ENCODE data around the gene AP1B1.
"Not testable (repeated sequence)": the region's sequence is repeated elsewhere in the genome, so short reads cannot be mapped to it uniquely, and the experiment has no call there.

The AP1B1 gene

GRCh38 chr22:29380032-29380781 is 8.2 kb downstream of the AP1B1 start:
- intact Hi-C loops (cut with micrococcal nuclease), result no loop called here
- H3K36me3 Mint-ChIP-seq (ENCODE audit: low read depth), result peaks cover 100% of the 10 kb centered on the region
- H3K4me1 Mint-ChIP-seq (ENCODE audit: low read depth), result peaks cover 90% of the 10 kb centered on the region
- H3K27me3 Mint-ChIP-seq, result no peaks in the 10 kb centered on the region
- H3K4me3 Mint-ChIP-seq, result peak overlapping the region; percentile 43
- H3K27ac Mint-ChIP-seq, result peak overlapping the region; percentile 18
- H3K9me3 Mint-ChIP-seq, result no peaks in the 10 kb centered on the region

- Mint-ChIP-seq H3K27ac (peak overlapping the region; percentile 18), H3K36me3 (ENCODE audit: low read depth) (peaks cover 100% of the 10 kb centered on the region), H3K4me1 (ENCODE audit: low read depth) (peaks cover 90% of the 10 kb centered on the region)
Observed at GRCh38 chr22:29379258-29379657, 9.1 kb downstream of the AP1B1 start.

GRCh38 chr22:29377979-29378378 is 10.4 kb downstream of the AP1B1 start:
- intact Hi-C loops (cut with micrococcal nuclease), result no loop called here
- Mint-ChIP-seq H3K4me1 (ENCODE audit: low read depth) (peaks cover 84% of the 10 kb centered on the region), H3K27me3 (no peaks in the 10 kb centered on the region), H3K36me3 (ENCODE audit: low read depth) (peaks cover 100% of the 10 kb centered on the region), H3K27ac (no peak overlapping the region), H3K4me3 (no peak overlapping the region), H3K9me3 (no peaks in the 10 kb centered on the region)

More at GRCh38 chr22:29379258-29379657, 9.1 kb downstream of the AP1B1 start:
- H3K9me3 Mint-ChIP-seq, result no peaks in the 10 kb centered on the region
- intact Hi-C loops (cut with micrococcal nuclease), result no loop called here
- H3K27me3 Mint-ChIP-seq, result no peaks in the 10 kb centered on the region
- no peak overlapping the region for H3K4me3 Mint-ChIP-seq

GRCh38 chr22:29376705-29377104 is 11.7 kb downstream of the AP1B1 start:
- H3K9me3 Mint-ChIP-seq; H3K27me3 Mint-ChIP-seq; H3K4me3 Mint-ChIP-seq; intact Hi-C loops (cut with micrococcal nuclease): not testable (repeated sequence)
- peaks cover 100% of the 10 kb centered on the region for H3K36me3 Mint-ChIP-seq (ENCODE audit: low read depth)
- peak overlapping the region; percentile 71 for H3K27ac Mint-ChIP-seq
- peaks cover 84% of the 10 kb centered on the region for H3K4me1 Mint-ChIP-seq (ENCODE audit: low read depth)

GRCh38 chr22:29375398-29376076 is 12.8 kb downstream of the AP1B1 start:
- no peak overlapping the region for H3K4me3 Mint-ChIP-seq
- intact Hi-C loops (cut with micrococcal nuclease), result no loop called here
- H3K27ac Mint-ChIP-seq, result peak overlapping the region; percentile 71
- peaks cover 84% of the 10 kb centered on the region for H3K4me1 Mint-ChIP-seq (ENCODE audit: low read depth)
- peaks cover 100% of the 10 kb centered on the region for H3K36me3 Mint-ChIP-seq (ENCODE audit: low read depth)
- no peaks in the 10 kb centered on the region for H3K9me3 Mint-ChIP-seq
- H3K27me3 Mint-ChIP-seq, result no peaks in the 10 kb centered on the region

- H3K4me3 Mint-ChIP-seq; H3K27me3 Mint-ChIP-seq; intact Hi-C loops (cut with micrococcal nuclease); H3K9me3 Mint-ChIP-seq: not testable (repeated sequence)
- Mint-ChIP-seq H3K4me1 (ENCODE audit: low read depth) (peaks cover 84% of the 10 kb centered on the region), H3K27ac (peak overlapping the region; percentile 71), H3K36me3 (ENCODE audit: low read depth) (peaks cover 100% of the 10 kb centered on the region)
Observed at GRCh38 chr22:29374806-29375205, 13.6 kb downstream of the AP1B1 start.

GRCh38 chr22:29374401-29374800 is 14.0 kb downstream of the AP1B1 start:
- Mint-ChIP-seq H3K27me3 (no peaks in the 10 kb centered on the region), H3K4me3 (no peak overlapping the region), H3K9me3 (no peaks in the 10 kb centered on the region), H3K4me1 (ENCODE audit: low read depth) (peaks cover 84% of the 10 kb centered on the region), H3K27ac (no peak overlapping the region), H3K36me3 (ENCODE audit: low read depth) (peaks cover 100% of the 10 kb centered on the region)
- intact Hi-C loops (cut with micrococcal nuclease), result no loop called here

GRCh38 chr22:29370537-29370936 is 17.8 kb downstream of the AP1B1 start:
- Mint-ChIP-seq H3K36me3 (ENCODE audit: low read depth) (peaks cover 100% of the 10 kb centered on the region), H3K9me3 (no peaks in the 10 kb centered on the region), H3K27me3 (no peaks in the 10 kb centered on the region), H3K4me1 (ENCODE audit: low read depth) (peaks cover 90% of the 10 kb centered on the region), H3K4me3 (no peak overlapping the region), H3K27ac (peak overlapping the region; percentile 79)
- intact Hi-C loops (cut with micrococcal nuclease), result no loop called here

GRCh38 chr22:29369460-29369859 is 18.9 kb downstream of the AP1B1 start:
- Mint-ChIP-seq H3K27ac (peak overlapping the region; percentile 79), H3K36me3 (ENCODE audit: low read depth) (peaks cover 99% of the 10 kb centered on the region), H3K9me3 (no peaks in the 10 kb centered on the region), H3K4me1 (ENCODE audit: low read depth) (peaks cover 90% of the 10 kb centered on the region), H3K4me3 (peak overlapping the region; percentile 17), H3K27me3 (no peaks in the 10 kb centered on the region)
- intact Hi-C loops (cut with micrococcal nuclease), result loop anchor here (2.0 kb wide), 1 partner anchor 15 kb away; no protein-coding TSS in a partner anchor

- Mint-ChIP-seq H3K4me3 (no peak overlapping the region), H3K9me3 (no peaks in the 10 kb centered on the region), H3K27ac (peak overlapping the region; percentile 49), H3K36me3 (ENCODE audit: low read depth) (peaks cover 94% of the 10 kb centered on the region), H3K4me1 (ENCODE audit: low read depth) (peaks cover 49% of the 10 kb centered on the region), H3K27me3 (no peaks in the 10 kb centered on the region)
- intact Hi-C loops (cut with micrococcal nuclease), result no loop called here
Observed at GRCh38 chr22:29359469-29359868, 28.9 kb downstream of the AP1B1 start.

GRCh38 chr22:29357193-29357890 is 31.0 kb downstream of the AP1B1 start:
- H3K4me1 Mint-ChIP-seq (ENCODE audit: low read depth), result peaks cover 38% of the 10 kb centered on the region
- H3K4me3 Mint-ChIP-seq; H3K27me3 Mint-ChIP-seq; intact Hi-C loops (cut with micrococcal nuclease); H3K27ac Mint-ChIP-seq; H3K9me3 Mint-ChIP-seq: not testable (repeated sequence)
- peaks cover 100% of the 10 kb centered on the region for H3K36me3 Mint-ChIP-seq (ENCODE audit: low read depth)

- H3K36me3 Mint-ChIP-seq (ENCODE audit: low read depth), result peaks cover 100% of the 10 kb centered on the region
- H3K4me1 Mint-ChIP-seq (ENCODE audit: low read depth), result peaks cover 13% of the 10 kb centered on the region
- no peak overlapping the region for H3K27ac Mint-ChIP-seq
- no peak overlapping the region for H3K4me3 Mint-ChIP-seq
- H3K27me3 Mint-ChIP-seq, result no peaks in the 10 kb centered on the region
- intact Hi-C loops (cut with micrococcal nuclease), result no loop called here
- no peaks in the 10 kb centered on the region for H3K9me3 Mint-ChIP-seq
Observed at GRCh38 chr22:29353860-29354259, 34.5 kb downstream of the AP1B1 start.

GRCh38 chr22:29353286-29353685 is 35.1 kb downstream of the AP1B1 start:
- Mint-ChIP-seq H3K36me3 (ENCODE audit: low read depth) (peaks cover 100% of the 10 kb centered on the region), H3K4me3 (no peak overlapping the region), H3K4me1 (ENCODE audit: low read depth) (peaks cover 10% of the 10 kb centered on the region), H3K27me3 (no peaks in the 10 kb centered on the region), H3K27ac (no peak overlapping the region), H3K9me3 (no peaks in the 10 kb centered on the region)
- intact Hi-C loops (cut with micrococcal nuclease), result no loop called here

GRCh38 chr22:29352778-29353177 is 35.6 kb downstream of the AP1B1 start:
- Mint-ChIP-seq H3K27ac (no peak overlapping the region), H3K27me3 (no peaks in the 10 kb centered on the region), H3K9me3 (no peaks in the 10 kb centered on the region), H3K36me3 (ENCODE audit: low read depth) (peaks cover 100% of the 10 kb centered on the region), H3K4me1 (ENCODE audit: low read depth) (peaks cover 6% of the 10 kb centered on the region), H3K4me3 (no peak overlapping the region)
- intact Hi-C loops (cut with micrococcal nuclease), result no loop called here

Measured in dendritic cell treated with granulocyte-macrophage colony-stimulating factor and Interleukin-4, amounts not matched to agents 40 ng/mL and 50 ng/mL, for 4 days (primary cell).